SK-MEL-5 (cell line): ENCODE data around the gene NMT1. TPM values are rescaled to one million over a fixed set of nuclear protein-coding genes. Genes with fewer than 3 reads are reported as not detected.

Experiments used
- DNase-seq: peaks from one replicate; pipeline ENCODE4 v3.0.0-alpha.2; 2016; ENCODE audit warnings: low read depth, low spot score
- in situ Hi-C: cut with HindIII; loops from 2 replicates; pipeline ENCODE4 v1.10.0; 2016; ENCODE audit warnings: low sequenced_read_pairs, high pct_unique_total_duplicates, low pct_unique_long_range_greater_than_20kb
- total RNA-seq: library from RNA; depleted of rRNA; stranded (reverse); fragments of >200 nt; shearing (Covaris generic); gene quantifications from 2 replicates; pipeline ENCODE4 v1.2.3, GENCODE V29; 2014

The NMT1 gene
- total RNA-seq, 1 experiment from 2014 or later: 71.5 TPM

DNA sequence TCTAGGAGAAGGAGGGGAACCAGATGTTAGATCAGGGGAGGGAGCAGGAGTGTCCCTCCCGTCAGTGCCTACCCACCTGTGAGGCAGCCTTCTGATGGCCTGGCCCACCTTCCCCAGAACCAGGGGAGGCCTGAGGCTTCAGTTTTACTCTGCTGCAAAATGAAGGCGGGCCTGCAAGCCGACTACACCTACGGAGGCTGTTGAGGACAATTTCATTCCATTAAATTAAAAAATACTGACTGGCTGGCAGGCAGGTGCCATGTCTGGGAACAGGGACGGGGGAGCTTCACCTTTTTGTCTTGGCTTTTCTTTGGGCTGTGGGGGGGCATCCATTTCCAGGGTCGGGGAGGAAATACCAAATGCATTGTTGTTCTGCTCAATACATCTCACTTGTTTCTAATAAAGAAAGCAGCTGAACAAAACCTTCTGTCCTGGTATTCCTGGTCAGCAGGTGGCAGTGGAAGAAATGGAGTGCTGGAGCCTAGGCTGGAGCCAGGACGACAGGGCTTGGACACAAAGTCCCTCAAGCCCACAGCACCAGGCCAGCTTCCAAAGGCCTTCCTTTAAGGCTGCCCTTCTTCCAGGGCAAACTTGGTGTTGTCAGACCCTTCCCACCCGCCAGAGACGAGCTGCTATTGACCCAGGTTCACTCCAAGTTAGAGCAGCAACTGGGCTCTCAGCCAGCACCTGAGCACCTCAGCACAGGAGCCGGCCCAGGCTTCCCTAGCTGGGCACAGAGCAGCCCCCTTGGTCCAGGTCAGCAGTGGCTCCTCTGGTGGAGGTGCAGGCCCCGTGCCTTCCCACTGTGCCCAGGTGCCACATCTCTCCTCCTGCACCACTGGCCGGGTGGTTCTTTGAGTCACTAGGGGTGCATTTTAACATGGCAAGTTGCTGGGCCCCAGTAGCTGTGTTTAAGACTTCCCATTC, 47.7 kb downstream of the NMT1 start:
- DNase-seq: no peak
- in situ Hi-C loops: no loop called here

- peak; percentile 25 for DNase-seq
- in situ Hi-C loops: no loop called here
Measured at GRCh38 chr17:45110676-45111611, 49.8 kb downstream of the NMT1 start.

DNA sequence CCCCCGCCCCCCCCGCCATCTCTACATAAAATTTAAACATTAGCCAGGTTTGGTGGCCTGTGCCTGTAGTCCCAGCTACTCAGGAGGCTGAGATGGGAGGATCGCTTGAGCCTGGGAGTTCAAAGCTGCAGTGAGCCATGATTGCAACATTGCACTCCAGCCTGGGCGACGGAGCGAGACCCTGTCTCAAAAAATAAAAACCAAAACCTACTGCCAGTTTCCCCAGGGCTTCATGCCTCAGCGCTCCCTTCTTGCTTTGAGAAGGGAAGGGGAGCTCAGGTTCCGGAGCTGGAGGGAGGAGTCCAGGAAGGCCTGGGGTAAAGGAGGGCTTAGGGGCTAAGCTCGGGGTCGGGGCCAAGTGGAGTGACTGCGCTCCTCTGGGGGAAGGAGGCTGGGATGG, 50.7 kb downstream of the NMT1 start:
- no peak for DNase-seq
- in situ Hi-C loops: no loop called here

DNA sequence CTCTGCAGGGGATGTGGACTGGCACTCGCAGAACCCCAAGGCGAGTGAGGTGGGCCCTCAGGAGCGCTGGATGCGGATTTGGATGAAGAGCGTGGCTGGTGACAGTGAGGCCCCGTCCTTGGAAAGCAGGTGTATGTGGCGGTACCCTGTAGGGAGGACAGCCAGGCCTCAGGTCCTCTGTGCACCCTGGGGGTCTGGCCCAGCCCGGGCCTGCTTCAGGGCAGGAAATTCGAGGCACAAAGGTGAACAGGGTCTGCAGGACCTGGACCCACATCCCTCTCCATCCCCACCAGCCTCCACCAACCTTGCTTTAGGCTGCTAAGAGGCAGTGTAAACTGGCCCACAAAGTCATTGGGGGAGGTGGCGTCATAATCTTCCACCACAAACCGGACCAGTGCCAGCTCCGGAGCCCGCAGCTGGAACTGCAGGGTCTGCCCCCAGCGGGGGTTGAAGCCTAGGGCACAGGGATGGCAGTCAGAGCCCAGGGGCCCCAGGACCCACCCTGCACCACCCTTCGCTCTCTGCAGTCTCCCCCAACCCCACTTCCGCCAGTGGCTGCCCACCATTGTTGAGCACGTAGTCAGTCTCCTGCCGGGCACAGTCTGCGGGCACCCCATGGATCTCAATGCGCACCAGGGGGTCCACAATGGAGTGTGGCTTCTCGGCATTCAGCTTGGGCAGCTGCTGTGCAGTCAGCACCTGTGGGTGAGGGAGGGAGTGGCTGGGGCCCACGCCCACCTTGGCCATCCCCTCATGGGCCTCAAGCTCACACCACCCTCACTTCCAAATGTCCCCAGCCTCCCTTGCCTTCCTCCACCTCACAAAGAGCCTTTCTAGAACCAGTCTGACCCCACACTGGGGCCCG, 51.7 kb downstream of the NMT1 start:
- DNase-seq: no peak
- in situ Hi-C loops: no loop called here

DNA sequence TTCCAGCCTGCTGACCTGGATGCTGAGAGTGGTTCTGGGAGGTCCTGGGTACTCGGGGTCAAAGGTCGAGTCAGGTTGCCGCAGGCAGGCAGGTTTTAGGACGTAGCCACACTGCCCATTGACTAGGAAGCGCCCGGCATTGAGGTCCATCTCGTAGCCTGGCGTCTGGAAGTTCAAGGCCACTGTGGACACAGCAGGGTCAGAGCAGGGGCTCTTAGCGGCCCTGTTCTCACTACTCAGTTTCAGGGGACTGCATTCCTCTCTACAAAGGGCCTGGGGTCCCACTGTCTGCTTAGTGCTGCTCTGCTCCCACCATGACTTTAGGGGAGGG, 52.3 kb downstream of the NMT1 start:
- DNase-seq: no peak
- in situ Hi-C loops: no loop called here

GRCh38 chr17:45114117-45114932, 53.2 kb downstream of the NMT1 start:
- no peak for DNase-seq
- in situ Hi-C loops: no loop called here

DNA sequence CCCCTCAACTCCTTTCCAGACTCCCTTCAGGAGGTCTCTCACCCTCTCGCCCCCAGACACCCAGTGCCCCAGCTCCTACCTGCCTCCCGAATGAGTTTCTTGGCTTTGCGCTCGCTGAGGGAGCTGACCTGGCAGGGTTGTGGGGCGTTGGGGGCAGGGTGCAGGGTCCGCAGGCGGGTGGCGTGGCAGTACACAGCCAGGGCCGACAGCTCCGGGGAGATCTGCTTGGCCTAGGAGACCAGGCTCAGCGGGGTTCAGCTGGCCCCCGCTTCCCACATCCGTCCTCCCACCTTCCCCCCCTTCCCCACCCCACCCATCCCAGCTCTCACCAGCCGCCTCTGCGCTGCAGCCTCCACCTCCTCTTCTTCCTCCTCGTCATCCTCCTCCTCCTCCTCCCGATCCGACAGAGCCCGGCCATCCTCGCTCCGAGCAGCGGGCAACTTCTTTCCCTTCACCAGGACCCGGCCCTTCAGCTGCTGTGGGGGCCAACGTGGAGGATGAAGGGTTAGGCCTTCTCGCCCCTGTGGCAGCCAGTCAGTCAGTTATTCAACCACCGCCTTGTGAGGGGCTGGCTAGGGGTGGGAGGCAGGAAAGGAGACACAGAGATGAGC, 54.0 kb downstream of the NMT1 start:
- in situ Hi-C loops: no loop called here
- DNase-seq: no peak

DNA sequence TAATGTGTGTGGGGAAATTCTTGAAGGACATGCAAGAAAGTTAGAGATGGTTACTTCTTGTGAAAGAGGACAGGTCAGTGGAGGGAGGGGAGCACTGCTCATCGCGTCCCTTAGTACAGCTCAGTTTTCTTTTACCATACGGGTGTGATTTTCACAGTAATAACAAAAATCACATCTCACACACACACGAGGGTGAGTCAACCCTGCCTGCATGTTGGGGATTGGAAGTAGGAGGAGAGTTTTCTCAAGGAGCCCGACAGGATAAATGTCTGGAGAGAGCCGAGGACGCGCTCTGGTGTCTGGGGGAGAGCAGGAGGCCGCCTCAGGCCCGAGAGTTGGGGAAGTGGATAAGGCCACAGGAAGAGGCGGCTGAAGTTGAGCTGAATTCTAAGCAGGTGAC, 54.8 kb downstream of the NMT1 start:
- in situ Hi-C loops: no loop called here
- no peak for DNase-seq

- DNase-seq: no peak
- in situ Hi-C loops: no loop called here
Measured at GRCh38 chr17:45116434-45117016, 55.4 kb downstream of the NMT1 start.

DNA sequence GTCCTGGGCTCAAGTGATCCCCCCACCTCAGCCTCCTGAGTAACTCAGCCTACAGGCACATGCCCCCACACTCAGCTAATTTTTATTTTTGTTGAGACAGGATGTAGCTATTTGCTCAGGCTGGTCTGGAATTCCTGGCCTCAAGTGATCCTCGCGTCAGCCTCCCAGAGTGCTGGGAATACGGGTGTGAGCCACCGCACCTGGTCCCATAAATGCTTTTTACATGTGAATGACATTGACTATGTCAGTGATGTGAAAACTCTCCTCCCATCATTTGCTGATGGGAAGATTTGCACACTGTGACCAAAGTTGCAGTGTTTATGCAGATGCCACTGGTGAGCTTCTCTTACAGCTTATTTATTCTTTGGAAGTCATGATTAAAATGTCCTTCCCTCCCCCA, 56.2 kb downstream of the NMT1 start:
- in situ Hi-C loops: no loop called here
- DNase-seq: no peak

- no peak for DNase-seq
- in situ Hi-C loops: no loop called here
Measured at GRCh38 chr17:45117848-45118646, 56.9 kb downstream of the NMT1 start.

DNA sequence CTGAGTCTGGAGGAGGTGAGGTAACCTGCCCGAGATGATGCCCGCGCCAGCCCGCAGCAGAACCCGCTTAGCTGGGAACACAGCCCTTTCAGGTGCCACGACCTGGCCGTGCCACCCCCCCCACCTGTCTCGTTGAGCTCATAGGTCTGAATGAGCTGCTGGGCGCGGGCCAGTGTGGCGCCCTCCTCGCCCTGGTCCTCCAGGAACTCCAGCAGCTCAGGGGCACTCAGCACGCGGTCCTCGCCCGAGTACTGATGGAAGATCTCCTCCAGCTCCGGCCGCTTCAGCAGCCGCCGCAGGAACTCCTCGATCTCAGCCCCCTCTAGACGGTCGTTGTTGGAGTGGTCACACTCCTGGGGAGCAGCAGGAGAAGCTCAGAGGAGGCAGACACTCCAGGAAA, 57.6 kb downstream of the NMT1 start:
- in situ Hi-C loops: no loop called here
- DNase-seq: no peak

DNA sequence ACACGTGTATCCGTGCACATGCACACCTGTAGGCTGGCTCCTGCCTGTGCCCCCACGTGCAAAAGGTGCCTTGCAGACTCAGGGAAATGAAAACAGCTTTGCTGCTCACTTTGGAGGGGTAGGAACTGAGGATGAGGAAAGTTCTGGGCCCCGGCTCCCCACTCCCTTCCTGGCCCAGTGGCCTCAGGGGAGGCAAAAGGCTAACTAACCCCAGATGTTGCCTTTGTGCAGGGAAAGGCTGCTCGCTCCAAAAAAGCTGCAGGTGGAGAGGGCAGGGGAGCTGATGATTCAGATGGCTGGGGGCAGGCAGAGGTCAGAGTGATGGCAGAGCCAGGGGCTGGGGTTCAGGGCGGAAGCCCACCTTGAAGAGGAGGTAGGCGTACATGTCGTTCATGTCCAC, 58.8 kb downstream of the NMT1 start:
- no peak for DNase-seq
- in situ Hi-C loops: no loop called here

DNA sequence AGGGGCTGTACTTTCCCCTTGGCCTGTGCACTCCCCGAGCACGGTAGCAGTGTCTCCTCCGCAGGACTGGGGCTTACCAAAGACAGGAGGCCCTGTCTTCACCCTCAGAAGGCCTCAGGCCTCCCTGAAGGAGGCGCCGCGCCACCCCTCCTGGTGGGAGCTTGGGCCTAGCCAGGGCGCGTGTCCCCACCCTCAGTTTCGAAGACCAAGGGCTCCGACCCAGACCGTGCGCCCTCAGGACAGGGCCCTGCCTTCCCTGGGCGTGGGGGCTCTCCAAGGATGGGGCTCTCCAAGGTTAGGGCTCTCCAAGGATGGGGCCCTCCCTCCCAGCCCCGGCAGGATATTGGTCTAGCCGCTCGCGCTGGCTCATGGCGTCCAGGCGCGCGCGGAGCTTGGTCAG, 59.4 kb downstream of the NMT1 start:
- in situ Hi-C loops: no loop called here
- no peak for DNase-seq

GRCh38 chr17:45121055-45121454, 59.9 kb downstream of the NMT1 start:
- in situ Hi-C loops: no loop called here
- no peak for DNase-seq
